GM18526 (cell line): ENCODE results near the gene CLCN7.

Experiments used
- POLR2A ChIP-seq: IDR thresholded peaks from 3 replicates; pipeline ENCODE4 v1.6.1; 2011; ENCODE audit not compliant: insufficient read length; ENCODE audit errors: extremely low read depth

CLCN7 gene

DNA sequence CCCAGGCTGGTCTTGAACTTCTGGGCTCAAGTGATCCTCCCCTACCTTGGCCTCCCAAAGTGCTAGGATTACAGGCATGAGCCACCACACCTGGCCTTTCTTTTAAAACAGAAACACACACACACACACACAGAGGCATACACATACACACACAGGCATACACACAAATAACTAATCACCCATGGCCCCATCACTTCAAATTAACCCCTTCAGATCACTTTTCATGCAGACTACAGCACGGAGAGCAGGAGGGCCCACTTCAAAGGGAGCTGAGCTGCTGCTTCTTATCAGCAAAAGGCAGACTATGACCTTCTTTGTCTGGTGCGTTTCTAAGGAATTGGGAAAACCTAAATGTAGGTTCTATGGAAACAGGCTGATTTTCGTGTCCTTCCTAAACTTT, 1.9 kb downstream of the CLCN7 start:
- no peak for TF ChIP-seq POLR2A

DNA sequence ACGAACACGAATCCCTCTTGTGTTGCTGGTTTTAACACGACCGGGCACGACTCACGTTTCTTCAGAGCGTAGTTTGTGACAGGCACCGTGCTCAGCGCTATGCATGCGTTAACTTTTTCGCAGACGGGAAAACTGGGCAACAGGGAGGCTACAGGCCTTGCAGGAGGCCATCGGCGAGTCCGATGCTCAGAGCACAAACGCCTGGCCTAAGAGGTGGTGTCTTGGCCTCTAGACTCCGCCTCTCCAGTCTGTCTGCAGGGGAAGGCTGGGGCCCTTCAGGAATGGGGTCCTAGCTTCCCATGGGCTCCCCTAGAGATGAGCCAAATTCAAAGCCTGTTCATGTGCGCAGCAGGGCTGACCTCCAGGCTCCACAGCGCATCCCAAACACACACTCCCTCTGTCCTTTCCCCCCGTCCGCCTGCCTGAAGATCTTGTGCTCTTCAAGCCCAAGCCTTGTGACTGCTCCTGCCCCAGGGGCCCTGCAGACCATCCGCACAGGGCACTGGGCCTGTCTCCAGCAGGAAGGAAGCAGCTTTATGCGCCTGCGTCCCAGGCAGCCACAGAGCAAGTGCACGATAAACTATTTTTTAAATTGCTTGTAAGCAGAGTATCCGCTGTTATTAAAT, 3.1 kb downstream of the CLCN7 start:
- TF ChIP-seq POLR2A = no peak

DNA sequence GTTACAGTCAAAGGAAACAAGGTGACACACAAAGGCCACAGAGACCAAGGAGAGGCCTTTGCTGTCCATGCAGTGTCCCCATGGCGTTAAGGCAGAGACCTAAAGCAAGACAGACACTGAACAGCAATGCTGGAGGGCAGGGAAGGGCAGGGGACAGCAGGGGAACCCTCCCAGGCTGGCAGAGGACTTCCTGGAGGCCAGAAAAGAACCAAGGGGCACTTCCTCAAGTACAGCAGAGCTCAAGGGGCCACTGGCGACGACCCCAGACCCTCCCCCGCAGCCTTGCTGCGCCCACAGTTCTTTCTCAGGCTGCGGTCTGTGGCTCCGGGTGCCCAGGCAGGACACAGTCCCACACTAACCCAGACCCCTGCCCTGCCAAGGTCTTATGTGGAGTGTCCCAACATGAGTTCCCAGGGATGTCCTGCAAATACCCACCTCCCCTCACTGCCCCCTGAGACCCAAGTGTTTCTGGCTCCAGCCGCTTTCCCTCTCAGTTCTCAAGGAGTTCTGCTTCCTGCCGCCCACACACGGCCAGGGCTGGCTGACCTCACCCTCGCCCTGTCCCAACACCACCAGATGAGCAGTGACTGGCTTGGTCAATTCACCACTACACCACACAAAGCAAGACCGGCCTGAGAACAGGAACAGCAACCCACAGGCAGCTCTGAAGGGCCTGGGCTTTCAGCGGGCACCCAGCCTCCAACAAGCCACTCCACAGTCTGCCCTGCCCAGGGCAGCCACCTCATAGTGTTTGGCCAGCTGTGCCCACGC, 4.2 kb downstream of the CLCN7 start:
- no peak for TF ChIP-seq POLR2A

DNA sequence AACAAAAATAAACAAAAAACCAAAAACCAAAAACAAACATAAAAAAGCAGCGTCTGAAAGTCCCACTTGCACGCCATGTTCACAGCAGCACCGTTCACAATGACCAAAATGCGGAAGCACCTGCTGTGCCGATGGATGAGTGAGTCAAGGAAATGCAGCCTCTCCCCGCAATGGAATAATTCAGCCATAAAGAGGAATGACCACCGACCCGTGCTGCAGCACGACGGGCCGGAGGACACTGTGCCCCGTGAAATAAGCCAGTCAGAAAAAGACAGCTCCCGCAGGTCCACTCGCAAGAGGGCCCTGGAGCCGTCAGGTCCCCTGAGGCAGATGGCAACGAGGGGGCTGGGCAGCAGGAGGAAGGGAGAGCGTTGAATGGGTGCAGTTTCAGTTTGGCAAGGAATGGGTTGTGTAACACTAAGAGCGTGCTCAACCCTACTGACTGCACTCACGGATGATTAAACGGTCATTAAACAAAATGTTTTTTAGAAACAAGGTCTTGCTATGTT, 5.1 kb downstream of the CLCN7 start:
- TF ChIP-seq POLR2A = no peak

DNA sequence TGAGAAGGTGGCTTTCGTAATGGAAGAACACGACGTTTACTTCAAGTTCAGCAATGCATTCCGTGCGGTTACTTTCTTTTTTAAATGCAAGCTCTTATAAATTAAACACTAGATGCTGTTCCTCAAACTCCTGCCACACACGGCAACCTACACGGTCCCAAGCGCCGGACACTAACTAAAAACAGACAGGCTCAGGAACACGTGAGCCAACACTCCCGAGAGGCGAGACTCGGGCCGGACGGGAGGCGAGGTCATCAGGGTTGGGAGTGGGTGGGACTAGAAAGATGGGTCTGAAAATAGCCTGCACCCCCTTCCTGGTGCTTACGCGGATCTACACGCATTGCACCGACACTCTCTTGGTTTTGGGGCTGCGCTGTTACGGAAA, 6.4 kb downstream of the CLCN7 start:
- TF ChIP-seq POLR2A = no peak

DNA sequence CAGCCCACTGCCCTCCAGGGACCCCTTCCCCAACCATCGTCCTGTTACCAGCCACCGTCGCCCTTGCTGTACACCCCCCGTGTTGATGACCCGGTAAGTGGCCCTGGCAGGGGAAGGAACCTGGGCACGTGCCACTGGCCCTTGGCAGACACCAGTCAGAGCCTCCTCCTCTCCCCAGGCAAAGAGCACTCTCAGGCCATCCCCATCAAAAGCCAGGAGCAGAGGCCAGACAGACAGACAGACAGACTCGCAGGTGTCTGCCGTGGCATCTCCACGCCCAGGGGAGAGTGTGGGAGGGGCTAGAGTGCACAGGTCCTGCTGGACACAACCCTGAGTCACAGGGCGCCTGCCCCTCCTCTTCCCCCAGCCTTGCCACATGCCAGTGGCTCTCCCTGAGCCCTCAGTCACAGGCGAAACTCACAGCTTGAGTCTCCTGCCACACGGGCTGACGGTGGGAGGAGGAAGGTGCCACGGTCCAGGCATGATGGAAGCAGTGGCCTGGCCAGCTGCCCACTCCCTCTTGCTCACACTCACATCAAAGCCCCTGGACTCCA, 7.8 kb downstream of the CLCN7 start:
- TF ChIP-seq POLR2A = no peak

DNA sequence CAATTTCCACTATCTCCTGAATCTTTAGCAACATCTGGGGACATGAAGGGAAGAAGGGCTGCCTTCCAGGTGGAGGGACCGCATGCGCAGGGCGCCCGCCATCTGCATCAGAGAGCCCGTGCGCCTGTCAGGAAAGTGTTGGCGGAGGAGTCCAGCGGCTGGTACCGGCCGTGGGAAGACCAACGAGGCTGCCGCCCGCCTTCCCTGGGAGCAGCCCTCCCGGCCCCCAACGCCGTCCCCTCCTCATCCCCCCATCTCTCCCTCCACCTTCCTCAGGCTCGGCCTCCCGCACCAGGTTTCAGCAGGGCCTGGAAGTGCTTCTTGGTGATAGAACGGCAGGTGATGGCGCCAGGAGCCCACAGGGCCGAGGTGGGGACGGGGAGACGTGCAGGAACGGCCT, 8.8 kb downstream of the CLCN7 start:
- TF ChIP-seq POLR2A = no peak

DNA sequence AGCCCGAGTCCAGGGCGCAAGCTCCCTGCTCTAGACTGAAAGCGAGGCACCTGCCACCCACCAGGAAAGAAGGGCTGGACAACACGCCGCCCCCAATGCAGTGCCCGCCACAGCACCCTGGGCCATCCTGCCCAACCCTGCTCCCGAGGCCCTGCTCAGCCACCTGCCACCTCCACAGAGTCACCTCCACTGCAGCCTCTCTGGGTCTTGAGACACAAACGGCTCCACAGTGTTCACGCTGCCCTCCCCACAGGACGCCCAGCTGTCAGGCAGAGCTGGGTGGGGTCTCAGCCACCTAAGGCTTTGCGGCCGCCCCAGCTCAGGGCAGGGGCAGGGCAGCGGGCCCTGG, 9.3 kb downstream of the CLCN7 start:
- TF ChIP-seq POLR2A = no peak

DNA sequence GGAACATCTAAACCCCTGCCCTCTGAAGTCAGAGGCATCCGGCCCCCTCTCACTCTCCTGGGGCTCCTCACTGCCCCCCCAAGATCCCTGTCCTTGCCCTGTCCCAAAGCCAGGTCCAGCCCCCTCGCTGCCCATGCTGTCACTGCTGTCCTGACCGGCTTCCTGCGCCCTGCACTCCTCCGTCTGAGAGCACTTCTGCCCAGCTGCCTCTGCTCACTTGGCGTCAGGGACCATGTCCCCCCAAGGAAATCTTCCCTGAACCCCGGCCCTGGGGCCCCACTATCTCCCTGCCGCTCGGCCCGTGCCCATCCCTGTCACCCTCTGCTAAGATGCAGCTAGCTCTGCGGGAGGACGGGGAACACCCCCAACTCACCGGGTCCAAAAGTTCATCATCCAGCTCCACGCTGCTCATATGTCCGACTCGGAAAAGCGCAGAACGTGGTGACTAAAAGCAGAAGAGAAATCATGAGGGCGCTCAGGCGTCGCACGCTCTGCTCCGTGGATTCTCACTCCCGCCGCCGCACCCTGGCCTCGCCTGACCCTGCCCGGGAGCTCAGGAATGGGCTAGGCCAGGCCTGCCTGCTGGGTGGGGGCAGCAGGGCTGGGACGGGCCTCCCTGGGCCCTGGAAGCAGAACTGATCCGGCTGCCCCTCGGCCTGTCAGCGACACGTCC, 9.8 kb downstream of the CLCN7 start:
- TF ChIP-seq POLR2A = no peak

DNA sequence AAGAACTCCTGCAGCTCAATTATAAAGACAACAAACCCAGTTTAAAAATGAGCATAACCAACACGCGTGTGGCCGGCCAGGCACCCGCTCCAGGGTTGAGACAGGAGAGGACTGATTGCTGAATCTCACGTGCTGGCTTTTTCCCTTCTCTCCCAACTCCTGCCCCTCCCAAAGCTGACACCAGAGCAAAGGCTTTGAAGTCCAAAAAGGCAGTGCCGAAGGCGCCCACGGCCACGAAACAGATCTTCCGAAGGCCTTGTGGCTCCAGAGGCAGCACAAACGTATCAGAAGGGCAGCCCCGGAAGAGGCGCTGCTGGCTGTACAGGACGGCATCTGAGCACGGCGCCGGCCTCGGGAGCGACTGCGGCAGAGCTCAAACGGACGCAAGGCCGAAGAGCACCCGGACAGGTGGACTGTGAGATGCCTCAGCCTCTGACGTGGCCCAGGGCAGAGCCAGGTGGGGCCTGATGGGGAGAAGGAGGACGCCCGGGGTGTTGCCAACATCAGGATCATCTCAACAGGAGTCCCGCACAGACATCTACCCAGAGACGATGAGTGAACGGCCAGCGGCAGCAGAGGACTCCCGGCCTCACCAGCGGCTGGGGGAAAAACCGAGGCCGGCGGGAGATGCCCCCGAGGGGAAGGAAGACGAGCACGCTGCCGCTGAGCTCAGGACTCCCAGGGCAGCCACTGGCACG, 10.5 kb downstream of the CLCN7 start:
- no peak for TF ChIP-seq POLR2A

DNA sequence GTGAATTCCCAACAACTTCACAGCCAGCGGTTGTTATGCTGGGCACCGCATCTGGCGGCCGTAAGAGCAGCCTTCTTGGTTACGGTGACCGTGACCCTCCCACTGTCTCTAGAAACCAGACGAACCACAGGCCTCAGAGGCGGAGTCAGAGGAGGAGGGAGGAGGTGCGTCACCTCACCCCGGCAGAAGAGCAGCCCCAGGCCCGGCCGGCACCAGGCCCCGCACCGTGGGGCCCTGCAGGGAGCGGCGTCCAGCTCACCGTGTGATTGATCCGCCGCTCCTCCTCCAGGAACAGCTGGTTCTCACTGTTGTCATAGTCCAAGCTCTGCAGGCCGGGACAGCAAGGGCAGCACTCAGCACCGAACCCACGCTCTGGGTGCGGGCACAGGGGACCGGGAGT, 13.7 kb downstream of the CLCN7 start:
- TF ChIP-seq POLR2A = no peak

DNA sequence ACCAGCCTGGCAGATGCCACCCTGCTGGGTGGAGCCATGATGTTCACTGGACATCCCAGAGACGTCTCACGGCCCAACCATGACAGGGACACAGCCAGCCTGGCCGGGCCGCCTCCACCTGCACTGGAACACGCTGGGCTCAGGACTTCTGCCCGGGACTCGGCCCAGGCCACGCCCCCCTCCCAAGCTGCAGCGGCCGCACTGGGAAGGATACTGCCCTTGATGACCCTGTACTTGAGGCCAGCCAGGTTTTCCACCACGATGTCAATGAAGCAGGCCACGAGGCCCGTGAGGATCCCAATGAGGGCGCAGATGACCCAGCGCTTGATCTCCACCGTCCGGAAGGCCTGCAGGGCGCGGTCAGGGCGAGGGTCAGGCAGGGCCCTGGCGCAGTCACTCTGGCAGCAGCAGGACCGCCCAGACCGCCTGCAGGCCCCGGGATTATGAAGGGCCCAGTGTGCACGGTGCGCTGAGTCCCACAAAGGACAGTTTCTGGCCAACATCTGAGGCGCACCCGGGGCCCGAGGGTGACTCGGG, 14.2 kb downstream of the CLCN7 start:
- TF ChIP-seq POLR2A = no peak

DNA sequence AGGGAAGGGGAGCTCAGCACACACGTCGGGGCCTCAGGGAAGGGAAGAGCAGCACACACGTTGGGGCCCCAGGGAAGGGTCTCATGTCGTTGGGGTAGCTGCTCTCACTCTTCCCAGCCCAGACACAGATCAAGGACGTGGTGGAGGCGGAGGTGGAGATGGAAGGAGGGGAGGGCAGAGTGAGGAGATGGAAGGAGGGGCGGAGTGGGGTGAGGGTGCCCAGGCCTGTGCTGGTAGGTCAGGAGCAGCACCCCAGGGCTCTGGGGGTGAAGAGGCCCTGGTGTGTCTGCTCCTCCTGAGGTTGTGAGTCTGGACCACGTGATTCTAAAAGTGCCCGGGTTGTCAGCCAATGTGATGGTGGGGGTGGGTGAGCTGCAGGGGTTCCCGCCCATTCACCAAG, 14.9 kb downstream of the CLCN7 start:
- no peak for TF ChIP-seq POLR2A

DNA sequence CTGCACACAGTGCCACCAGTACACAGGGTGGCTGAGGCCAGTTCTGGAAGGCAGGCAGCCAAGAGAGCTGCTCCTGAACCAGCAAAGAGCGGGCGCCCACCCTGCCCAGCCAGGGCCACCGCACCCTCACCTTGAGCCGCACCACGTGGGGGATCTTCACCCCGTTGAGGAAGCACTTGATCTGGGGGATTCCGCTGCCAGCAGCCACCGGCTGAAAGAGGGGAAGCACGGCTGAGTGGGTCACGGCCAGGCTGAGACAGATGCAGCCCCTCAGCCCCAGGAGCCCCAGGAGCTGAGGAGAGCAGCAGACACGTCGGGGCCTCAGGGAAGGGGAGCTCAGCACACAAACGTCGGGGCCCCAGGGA, 15.9 kb downstream of the CLCN7 start:
- TF ChIP-seq POLR2A = no peak

DNA sequence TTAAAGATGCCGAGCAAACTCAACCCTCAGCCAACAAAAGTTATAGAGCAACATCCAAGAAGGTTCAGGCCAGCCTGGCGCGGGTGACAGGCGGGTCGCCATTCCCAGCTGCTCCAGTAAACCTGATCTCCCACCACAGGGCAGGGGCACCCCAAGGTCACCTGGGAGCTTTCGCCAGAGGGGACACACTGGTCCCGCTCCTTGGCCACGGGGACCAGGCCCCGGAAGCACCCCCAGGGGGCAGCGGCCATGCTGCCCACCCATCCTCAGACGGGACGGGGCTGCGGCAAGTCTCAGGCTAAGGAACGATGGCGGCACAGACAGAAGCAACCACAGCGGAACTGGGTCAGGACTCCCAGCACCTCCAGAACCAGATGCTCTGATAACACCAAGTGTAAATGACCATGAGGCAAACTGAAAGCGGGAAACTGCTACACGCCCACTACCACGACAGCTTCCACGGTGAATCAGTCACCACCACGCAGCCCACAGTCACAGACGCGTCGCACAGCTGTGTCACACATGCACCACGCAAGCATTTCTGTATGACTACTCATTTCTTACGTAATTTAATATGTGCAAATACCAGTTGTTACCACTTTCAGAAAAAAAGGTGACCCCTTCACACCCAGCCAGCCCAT, 16.4 kb downstream of the CLCN7 start:
- TF ChIP-seq POLR2A = no peak

DNA sequence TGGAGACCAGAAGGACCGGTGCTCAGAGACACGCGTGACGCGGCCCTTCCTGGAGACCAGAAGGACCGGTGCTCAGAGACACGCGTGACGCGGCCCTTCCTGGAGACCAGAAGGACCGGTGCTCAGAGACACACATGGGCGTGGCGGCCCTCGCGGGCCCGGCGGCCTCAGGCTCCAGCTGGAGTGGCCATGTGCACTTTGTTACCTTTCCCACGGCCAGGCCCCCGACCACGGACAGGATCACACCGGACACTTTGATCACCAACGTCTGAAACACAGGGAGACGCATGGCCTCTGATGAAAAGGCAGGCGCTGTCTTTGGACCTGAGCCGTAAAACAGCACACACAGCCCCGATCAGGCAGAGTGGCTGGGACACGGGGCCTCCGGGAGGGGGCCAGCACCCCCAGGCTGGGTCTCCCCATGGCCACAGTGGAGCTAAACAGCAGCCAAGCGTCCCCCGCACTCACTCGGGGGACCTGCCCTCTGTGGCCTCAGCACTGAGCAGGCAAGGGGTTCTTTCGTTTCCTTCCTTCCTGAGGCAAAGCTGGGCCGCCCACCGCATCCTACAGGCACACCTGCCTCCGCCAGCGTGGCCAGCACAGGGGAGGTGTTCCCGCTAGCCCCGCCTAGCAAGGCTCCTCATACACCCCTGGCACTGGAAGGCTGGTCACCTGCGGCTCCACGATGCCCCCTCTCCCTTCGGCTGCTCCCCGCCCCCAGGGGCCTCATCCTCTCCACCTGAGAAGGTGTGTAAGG, 17.2 kb downstream of the CLCN7 start:
- TF ChIP-seq POLR2A = no peak
